ENCODE data around the gene AK8.
"Not testable (repeated sequence)": the region's sequence is repeated elsewhere in the genome, so short reads cannot be mapped to it uniquely, and the experiment has no call there.

The AK8 gene

DNA sequence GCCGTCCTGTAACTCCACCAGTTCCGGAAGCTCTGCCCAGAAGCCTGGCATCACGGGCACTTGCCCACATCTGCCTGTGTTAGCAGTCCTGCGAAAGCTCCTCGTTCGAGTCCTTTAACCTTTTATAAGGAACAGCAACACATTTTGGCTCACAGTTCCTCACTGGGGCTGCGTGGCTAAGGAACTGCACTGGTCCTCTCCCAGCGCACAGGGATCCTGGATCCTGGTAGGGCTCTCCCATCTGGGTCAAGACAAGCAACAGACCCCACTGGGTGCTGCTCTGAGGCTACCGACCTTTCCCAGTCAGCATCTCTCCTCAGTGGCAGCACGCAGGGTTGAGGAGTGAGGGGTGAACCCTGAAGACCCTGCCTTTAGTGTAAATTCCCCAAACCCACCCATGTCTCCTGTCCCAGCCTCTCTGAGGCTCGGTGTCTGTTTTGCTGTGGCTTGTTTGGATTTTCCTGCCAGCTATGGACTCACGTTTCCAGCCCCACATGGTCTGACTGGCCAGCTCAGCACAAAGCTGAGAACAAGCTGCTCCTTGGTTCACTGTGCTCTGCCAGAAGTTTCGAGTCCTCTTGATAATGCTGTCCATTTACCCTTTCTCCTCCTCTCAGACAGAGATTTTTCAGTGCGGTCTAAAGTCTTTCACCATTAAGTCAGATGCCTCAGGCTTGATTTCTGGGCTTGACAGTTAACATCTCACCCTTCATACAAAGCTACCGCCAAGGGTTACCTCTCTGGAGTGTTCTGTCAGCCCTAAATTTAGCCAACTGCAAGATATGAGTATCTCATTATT, 80.0 kb downstream of the AK8 start:
- no peak for DNase-seq (ENCODE audit: low spot score)

DNA sequence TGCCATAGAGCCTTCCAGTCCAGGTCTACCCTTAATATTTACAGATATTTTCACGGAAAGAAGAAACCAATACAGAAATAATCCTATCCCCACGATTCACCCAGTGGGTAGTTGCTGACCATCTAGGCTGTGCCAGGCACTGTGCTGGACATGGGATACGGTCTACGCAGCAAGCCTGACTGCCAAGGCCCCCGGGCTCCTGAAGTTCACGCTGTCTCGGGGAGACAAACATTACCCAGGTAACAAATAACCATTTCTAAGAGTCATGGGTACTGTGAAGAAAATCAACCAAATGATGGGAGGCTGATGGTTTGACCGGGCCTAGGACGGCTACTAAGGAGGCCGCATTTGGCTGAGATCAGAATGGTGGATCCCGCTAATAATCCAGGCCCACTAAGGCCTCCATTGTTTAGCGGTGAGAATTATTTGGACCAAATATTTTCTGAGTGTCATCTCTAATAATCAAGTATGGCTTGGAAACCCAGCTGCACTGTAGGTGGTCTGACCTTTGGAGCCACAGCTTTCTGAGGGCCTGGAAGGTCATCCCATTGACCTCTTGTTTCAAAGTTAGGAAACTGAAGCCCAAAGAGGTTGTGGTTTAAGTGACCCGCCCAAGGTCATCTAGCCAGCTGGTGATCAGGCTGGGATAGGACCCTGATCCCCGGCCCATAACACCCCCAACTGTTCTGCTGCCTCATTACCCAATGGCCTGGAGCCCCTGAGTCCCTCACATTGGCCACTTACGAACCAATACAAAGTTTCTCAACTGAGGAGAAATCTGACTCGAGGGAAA, 82.4 kb downstream of the AK8 start:
- DNase-seq (ENCODE audit: low spot score): no peak

DNA sequence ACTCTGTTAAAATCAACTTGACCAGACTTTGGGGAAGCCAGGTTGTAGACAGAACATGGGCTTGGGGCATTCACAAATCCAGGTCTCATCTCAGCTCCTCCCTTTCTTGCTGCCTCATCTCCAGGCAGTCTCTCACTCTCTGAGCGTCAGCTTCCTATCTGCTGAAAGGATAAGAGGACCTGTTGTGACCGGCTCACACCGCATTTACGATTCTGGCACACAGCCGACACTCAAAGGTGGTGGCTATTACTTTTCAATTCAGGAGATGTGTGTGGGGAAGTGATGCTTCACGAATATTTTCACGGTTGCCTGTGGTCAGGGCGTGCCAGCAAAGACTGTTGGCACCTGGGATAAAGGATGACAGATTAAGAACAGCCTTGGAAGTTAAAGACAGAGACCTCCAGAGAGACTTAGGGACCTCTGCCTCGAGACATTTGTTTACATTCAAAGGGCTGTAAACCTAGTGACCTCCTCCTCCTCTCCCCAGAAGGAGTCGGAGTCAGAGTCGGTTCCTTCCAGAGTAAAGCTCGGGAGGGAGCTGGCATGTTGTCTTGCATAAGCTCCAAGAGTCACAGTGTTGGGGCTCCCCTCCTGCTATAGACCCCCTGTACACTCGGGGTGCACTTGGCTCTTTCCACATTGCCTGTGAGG, 83.2 kb downstream of the AK8 start:
- DNase-seq (ENCODE audit: low spot score): no peak

DNA sequence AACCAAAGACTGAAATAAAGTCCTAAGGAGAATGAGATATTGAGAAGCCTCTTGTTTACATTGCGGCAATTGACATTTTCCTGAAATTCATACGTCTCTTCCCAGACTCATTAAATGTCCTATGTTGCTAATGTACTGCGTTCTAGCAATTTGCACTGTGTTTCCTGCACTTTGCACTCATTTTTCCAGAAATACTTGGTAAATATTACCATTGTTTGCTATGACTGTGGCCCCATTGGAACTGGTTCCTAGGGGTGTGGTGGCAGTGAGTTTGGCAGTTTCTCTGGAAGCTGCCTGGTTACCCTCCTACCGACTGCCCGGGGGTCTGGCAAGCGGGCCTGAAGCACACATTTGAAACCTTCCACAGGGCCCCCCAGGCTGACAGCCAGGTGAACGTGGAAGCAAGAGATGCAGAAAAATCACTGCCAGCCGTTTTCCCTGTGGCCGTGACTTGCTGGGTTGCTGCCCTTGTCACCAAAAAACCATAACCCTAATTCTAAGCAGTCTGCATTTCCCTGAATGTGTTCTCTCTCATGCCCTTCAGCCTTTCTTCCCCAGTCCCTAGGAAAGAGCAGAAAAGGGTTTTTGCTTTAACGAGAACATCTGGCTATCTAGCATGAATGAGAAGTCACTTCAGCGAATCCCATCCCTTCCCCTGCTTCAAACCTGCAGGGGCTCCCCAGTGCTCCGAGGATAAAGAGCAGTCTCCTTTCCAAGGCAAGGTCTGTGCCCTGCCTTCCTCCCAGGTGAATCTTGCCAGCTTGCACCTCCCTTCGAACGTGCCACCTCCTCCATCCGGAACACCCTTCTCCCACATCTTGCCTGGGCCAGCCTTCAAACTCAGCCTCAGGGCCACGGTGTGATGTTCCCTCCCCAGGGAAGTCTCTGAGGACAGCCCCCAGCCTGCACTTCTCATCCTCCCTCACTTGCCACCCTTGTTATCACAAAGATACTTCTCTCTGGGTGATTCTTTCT, 84.2 kb downstream of the AK8 start:
- no peak for DNase-seq (ENCODE audit: low spot score)

DNA sequence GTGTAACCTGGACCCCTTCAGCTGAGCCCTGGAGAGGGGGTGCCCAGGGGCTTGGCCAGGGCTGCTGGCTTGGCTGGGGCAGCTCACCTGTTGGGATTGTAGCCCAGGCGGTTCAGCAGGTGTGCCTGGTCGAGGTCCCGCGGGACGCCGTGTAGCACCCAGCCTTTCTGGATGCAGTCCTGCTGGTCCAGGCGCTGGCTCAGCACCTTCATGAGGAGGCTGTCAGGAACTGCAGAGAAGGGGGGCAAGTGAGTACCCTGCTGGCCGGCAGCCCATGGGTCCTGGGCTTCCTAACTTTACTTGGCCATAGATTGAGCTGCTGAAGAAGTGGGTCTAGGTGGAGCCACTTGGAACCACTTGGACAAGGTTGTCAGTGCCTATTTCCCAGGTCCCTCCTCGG, 85.5 kb downstream of the AK8 start:
- no peak for DNase-seq (ENCODE audit: low spot score)

DNA sequence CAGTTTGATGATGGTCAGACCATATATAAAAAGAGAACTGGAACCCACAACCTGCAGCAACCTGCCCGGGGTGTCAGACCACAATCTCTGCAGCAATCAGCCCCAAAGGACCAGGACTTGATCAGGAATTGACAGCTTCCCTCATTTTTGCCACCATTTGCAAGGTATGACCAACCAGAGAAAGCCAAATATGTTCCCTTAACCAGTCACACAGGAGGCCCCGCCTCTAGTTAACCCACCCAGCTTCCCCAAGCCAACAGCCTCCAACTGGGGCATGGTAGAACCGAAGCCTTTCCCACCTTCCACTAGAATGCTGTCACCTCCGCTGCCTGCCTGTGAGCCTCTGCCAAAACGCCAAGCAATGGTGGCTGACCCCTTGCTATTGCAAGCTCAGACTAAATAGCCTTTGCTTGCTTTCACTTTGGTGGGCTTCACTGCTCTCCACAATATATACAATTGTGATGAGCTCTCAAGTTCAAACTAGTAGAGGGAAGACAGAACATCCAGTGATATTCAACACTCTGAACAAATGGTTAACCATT, 86.3 kb downstream of the AK8 start:
- no peak for DNase-seq (ENCODE audit: low spot score)

DNA sequence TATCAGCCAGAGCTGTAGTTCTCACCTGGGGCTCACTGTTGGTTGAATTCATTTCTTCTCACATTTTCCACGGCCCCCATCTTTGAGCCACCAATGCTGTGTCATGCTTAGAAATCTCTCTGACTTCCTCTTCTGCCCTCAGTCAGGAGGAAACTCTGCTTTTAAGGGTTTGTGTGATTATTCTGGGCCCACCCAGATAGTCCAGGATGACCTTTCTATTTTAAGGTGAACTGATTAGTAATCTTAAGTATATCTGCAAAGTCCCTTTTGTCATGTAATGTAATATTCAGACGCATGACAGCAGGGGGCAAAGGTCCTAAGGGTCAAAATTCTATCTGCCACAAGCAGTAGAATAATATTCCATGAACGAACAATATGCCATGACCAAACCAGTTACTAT, 88.4 kb downstream of the AK8 start:
- no peak for DNase-seq (ENCODE audit: low spot score)

DNA sequence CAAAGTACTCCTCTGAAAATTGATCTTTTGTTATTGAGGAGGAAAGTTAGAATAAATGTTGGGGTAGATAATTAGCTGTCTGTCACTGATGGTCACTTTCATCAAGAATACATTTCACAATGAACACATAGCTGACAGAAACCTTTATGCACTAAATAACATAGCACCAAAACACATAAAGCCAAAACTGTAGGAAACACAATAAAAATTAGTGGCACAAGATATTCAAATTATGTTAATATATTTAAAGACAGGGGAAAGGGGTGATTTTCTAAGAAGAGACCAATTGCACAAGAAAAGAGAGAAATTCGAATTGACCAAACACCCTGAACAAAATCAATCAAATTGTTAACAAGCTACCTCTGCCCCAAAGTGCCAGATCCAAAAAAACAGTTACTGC, 89.7 kb downstream of the AK8 start:
- DNase-seq (ENCODE audit: low spot score): no peak

DNA sequence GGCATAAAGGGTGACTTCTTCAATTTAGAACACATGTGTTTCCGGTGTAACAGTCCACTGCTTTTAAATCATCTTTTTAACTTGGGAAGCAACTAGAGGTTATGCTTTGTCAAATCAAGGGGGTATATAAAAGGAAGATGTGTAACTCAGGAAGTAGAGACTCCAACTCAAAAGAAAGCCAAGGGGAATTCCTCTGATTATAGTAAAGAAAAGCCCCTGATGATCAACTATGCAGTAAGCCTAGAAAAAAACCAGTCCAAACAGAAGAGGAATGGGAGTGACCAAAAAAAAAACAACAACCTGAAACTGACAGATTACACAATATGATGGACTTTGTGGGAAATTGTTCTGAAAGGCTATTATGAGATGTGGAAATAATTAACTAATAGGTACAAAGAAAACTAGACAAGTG, 90.3 kb downstream of the AK8 start:
- DNase-seq (ENCODE audit: low spot score): no peak

DNA sequence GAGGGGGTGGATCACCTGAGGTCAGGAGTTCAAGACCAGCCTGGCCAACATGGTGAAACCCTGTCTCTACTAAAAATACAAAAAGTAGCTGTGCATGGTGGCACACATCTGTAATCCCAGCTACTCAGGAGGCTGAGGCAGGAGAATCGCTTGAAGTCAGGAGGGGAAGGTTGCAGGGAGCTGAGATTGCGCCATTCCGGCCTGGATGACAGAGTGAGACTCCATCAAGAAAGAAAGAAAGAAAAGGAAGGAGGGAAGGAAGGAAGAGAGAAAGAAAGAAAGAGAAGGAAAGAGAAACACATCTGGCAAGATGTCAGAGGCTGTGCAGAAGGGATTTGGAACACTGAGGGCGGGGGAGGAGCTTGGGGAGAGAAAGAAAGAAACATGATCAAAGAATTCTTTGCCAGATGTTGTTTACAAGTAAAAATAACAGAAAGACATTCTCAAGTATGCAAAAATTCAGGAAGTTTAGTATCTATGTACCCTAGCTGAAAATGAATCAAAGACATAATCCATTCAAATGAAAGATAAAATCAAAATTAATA, 93.7 kb downstream of the AK8 start:
- DNase-seq (ENCODE audit: low spot score): no peak

DNA sequence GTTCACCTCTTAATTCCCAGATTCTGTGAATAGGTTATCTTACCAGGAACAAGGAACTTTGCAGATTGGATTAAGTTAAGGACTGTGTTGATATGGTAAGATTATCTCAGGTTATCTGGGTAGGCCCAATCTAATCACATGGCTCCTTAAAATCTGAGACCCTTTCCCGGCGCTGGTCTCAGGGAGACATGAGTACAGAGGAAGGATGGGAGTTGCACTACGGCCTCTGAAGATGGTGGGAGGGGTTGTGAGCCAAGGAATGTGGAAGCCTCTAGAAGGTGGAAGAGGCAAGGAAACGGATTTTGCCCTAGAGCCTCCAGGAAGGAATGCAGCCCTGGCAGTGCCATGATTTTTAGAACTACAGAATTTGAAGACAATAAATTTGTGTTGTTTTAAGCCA, 95.1 kb downstream of the AK8 start:
- DNase-seq (ENCODE audit: low spot score): no peak

DNA sequence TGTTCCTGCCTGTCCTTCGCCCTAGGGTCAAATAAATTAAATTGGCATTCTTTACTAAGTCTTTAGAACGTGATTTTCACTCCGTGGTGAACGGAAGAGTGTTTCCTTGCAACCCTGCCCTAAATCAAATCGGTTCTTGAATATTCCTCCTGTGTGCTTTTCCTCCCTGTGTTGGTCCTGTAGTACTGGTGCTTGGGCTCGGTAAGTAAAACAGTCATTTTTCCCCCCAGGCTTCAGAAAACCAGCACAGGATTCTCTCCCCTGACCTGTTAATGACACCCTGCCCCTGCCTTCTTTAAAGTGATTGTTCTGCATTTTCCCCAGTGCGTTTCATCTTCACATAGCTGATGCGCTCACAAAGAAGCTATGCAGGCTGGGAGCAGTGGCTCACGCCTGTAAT, 96.0 kb downstream of the AK8 start:
- DNase-seq (ENCODE audit: low spot score): no peak

DNA sequence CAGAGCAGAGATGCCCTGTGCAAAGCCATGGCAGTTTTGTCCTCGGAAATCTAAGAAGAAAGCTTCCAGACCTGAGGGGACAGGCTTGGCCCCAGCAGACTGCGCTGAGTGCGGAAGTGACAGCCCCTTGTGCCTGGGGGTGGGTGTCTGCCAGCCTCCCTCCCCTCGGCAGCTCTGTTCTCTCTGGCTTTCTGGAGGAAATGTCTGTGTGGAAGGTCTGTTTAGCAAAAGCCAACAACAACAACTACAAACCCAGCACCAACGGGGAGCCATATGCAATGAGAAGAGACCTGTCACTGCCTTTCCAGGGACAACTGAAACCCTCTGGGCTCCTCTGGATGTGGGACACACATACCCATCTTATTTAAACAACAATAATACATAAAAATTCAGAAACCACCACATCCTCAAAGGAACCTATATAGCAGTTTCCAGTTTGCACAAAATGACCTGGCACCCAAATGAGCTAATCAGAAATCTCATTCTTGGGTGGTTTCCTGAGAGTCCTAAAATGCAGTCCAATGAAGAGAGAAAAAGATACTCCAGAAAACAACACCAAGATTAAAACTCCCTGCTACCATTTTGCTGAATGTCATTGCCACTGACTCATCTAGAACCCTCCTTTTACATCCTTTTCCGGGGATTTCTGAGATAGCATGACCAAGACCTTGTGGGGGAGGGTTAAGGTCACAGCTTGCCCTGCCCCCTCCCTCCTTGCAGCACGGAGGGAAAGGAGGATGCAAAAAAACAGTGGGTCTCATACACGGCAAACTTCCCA, 97.7 kb downstream of the AK8 start:
- no peak for DNase-seq (ENCODE audit: low spot score)

DNA sequence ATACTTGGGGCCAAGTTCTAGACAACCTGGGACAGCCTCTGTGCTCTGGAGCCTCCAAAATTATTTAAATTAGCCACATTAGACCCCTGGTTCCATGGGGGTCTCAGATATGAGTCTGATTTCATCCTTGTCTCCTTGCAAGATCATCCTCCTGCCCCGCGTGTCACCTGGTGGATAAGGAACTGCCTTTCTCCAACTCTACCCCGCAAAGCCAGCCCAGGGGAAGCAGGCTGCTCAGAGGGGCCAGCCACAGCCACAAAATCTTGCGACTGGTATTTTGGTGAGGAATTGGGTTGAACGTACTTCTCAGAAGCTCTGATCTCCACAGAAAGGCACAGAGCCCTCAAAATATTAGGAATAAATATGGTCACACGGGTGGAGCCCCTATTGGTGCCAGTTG, 101.2 kb downstream of the AK8 start:
- DNase-seq (ENCODE audit: low spot score): no peak

DNA sequence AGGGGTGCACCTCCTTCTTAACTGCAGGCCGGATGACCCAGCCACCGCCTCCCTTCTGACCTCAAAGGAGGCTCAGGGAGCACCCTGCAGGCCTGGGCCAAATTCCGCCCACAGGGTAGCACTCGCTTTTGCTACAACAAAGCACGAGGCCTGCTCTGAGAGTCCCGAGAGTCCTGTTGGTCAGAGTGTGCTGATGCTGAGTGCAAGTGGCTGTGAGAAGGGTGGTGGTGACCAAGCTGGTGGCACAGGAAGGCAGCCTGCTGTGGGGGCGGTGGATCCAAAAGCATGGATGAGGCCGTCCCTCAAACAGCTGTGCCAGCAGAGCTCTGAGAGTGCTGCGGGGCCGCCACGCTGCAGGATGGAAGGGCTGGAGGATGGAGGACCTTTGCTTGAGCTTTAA, 101.8 kb downstream of the AK8 start:
- no peak for DNase-seq (ENCODE audit: low spot score)

DNA sequence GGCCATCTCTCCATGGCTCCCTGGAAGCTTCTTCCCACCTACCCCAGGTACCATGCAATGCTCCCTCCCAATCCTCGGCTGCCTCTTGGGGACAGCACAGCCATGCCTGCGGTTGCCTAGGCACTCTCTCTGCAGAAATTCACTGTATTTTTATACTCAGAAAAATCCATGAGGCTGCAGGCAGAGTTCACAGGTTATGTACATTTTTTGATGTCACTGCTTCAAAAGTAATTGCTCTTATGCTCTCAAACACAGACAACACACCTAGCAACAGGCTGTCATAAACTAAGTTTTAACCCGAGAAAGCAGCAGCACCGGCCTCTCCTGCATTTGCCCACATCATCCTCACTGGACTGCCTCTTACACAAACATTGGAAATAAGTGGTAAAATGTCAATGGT, 102.4 kb downstream of the AK8 start:
- DNase-seq (ENCODE audit: low spot score): no peak

DNA sequence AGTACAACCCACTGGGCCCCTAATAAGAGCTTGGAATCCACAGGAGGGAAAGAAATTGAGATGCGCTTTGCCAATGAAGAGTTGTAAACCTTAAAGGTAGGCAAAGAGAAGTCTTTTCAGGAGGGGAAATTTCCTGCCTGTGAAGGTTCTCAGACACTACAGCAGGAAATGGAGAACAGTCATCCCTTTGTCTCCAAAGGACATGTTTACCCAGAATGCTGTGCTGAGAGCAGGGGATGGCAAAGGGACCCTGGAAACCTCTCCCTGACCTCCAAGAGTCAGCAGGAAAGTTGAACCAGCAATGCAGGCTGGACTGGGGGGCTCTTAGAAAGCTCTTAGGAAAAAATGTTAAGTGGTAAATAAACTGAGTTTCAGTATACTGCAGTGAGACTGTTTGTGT, 103.2 kb downstream of the AK8 start:
- no peak for DNase-seq (ENCODE audit: low spot score)

DNA sequence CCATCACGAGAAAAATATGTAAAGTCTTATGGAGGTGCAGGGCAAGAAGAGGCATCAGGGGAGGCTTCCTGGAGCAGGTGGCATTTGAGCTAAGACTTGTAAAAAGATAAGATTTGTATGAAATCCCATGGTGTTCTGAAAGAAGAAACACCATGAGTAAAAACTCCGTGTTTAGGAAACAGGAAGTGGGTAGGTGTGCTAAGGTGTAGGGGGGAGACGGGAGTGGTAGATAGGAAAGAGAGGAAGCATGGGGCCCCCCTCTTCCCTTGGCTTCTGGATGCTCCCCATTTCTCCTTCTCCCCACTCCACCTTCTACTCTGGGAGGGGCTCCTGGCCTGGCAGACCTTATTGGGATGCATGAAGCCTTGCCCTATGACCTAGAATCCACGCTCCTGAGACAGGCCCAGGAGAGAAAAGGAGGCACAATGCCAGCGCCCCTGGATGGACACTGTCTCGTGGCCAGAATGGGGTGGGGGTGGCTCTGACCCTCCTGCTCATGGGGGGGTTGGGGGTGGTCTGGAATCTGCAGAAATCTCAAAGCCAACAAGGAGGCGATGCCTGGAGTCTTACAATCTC, 104.2 kb downstream of the AK8 start:
- no peak for DNase-seq (ENCODE audit: low spot score)

DNA sequence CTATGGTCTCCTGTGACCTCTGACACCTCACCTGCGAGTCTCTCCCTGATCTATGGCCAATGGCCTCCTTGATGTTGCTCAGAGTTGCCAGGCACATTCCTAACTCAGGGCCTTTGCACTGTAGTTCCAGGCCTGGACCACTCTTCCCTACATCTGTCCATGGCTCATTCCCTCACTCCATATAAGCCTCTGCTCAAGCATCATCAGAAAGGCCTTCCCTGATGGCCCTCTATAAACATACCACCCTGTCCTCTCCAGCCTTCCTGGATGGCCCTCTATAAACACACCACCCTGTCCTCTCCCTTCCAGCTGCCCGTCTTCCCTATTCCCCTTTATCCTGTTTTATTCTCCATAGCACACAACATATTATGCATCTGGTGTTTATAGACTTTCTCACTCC, 105.0 kb downstream of the AK8 start:
- no peak for DNase-seq (ENCODE audit: low spot score)

DNA sequence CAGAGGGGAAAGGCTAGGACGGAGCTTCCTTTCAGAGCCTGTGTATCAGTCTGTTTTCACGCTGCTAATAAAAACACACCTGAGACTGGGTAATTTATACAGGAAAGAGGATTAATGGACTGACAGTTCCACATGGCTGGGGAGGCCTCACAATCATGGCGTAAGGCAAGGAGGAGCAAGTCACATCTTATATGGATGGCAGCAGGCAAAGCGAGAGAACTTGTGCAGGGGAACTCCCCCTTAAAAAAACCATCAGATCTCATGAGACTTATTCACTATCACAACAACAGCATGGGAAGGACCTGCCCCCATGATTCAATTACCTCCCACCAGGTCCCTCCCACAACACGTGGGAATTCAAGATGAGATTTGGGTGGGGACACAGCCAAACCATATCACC, 106.3 kb downstream of the AK8 start:
- not testable (repeated sequence) for DNase-seq (ENCODE audit: low spot score)

Data from CD4-positive, alpha-beta T cell treated with Interleukin-15 for 4 hours (primary cell).